ENCODE data around the gene SPACA7. TPM values are rescaled to one million over a fixed set of nuclear protein-coding genes. Genes with fewer than 3 reads are reported as not detected.

The SPACA7 gene
- total RNA-seq, 2 experiments from 2014 or later, result not detected

DNA sequence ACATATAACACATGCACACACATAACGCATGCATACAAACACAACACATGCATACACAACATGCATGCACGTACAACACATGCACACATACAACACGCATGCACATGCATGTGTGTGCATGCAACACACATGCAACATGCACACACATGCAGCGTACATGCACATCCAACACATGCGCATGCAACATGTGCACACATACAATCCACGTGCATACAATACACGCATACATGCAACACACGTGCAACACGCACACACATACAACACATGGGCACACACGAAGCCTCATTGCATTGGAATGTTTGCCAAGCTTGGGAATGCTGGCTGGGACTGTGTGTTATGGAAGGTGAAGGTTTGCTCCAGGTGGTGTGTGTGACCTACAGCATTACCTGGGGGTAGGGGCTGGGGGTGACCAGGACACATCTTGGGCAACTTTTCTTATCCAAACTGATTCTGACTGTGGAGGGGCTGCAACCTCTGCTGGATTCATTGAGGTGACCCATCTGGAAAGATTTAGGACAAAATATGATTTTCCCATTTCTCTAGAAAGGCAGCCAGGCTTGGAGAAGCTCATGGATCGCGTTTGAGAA lies 58.9 kb downstream of the SPACA7 start:
- no peak for ATAC-seq (ENCODE audit: poor library complexity)
- Histone ChIP-seq H3K9me3 (ENCODE audit: control insufficient read depth in 1 of 2, insufficient read depth in 1 of 2, low read length in 2 of 2) (peaks cover 10 to 31% of the 10 kb centered on the region in 2 experiments), H3K27ac (ENCODE audit: low read depth in 1 of 2, low read length in 2 of 2) (no peak overlapping the region), H3K4me1 (ENCODE audit: insufficient read depth, low read length) (no peaks in the 10 kb centered on the region), H3K36me3 (ENCODE audit: insufficient read depth, low read length) (no peaks in the 10 kb centered on the region), H3K4me3 (ENCODE audit: low read length) (no peak overlapping the region), H3K27me3 (ENCODE audit: control insufficient read depth in 1 of 2, insufficient read depth in 2 of 2, low read length in 2 of 2) (no peaks in the 10 kb centered on the region)
- Mint-ChIP-seq H3K27me3 (peaks cover 11% of the 10 kb centered on the region), H3K4me1 (ENCODE audit: low read depth) (no peaks in the 10 kb centered on the region), H3K9me3 (no peaks in the 10 kb centered on the region), H3K4me3 (no peak overlapping the region), H3K36me3 (ENCODE audit: low read depth) (no peaks in the 10 kb centered on the region), H3K27ac (no peak overlapping the region)
- POLR2A ChIA-PET, result no interaction called here
- TF ChIP-seq, protein P1, sequence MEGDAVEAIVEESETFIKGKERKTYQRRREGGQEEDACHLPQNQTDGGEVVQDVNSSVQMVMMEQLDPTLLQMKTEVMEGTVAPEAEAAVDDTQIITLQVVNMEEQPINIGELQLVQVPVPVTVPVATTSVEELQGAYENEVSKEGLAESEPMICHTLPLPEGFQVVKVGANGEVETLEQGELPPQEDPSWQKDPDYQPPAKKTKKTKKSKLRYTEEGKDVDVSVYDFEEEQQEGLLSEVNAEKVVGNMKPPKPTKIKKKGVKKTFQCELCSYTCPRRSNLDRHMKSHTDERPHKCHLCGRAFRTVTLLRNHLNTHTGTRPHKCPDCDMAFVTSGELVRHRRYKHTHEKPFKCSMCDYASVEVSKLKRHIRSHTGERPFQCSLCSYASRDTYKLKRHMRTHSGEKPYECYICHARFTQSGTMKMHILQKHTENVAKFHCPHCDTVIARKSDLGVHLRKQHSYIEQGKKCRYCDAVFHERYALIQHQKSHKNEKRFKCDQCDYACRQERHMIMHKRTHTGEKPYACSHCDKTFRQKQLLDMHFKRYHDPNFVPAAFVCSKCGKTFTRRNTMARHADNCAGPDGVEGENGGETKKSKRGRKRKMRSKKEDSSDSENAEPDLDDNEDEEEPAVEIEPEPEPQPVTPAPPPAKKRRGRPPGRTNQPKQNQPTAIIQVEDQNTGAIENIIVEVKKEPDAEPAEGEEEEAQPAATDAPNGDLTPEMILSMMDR (IDR thresholded peaks at IDR 0.05), result no peak
- intact Hi-C loops (cut with DNase I, micrococcal nuclease), result no loop called here
- no peak for DNase-seq
- CTCF ChIA-PET, result no interaction called here

DNA sequence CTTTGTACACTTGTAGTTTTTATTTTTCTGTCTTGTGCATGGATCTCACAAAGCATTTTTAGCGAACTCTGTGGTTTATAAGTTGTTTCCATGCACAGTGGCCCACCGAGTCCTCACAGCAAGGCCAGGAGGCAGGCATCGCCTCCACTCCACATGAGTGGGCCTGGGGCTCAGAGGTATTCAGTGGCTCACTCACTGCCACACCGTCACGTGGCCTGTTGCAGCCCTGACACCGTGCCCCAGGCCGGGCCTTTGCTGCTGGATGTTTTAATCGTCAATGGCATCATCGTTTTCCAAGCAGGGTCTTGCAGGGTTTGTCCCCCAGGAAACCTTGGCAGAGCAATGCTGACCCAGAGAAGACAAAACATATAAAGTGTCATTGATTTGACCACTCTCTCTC lies 59.8 kb downstream of the SPACA7 start:
- Histone ChIP-seq H3K9me3 (ENCODE audit: control insufficient read depth in 1 of 2, insufficient read depth in 1 of 2, low read length in 2 of 2) (peaks cover 10 to 28% of the 10 kb centered on the region in 2 experiments), H3K4me3 (ENCODE audit: low read length) (no peak overlapping the region), H3K27me3 (ENCODE audit: control insufficient read depth in 1 of 2, insufficient read depth in 2 of 2, low read length in 2 of 2) (no peaks in the 10 kb centered on the region), H3K4me1 (ENCODE audit: insufficient read depth, low read length) (no peaks in the 10 kb centered on the region), H3K36me3 (ENCODE audit: insufficient read depth, low read length) (no peaks in the 10 kb centered on the region), H3K27ac (ENCODE audit: low read depth in 1 of 2, low read length in 2 of 2) (no peak overlapping the region)
- Mint-ChIP-seq H3K9me3 (no peaks in the 10 kb centered on the region), H3K36me3 (ENCODE audit: low read depth) (no peaks in the 10 kb centered on the region), H3K27me3 (peaks cover 17% of the 10 kb centered on the region), H3K4me3 (no peak overlapping the region), H3K4me1 (ENCODE audit: low read depth) (no peaks in the 10 kb centered on the region), H3K27ac (no peak overlapping the region)
- ChIA-PET POLR2A (no interaction called here), CTCF (no interaction called here)
- DNase-seq, result no peak
- intact Hi-C loops (cut with DNase I, micrococcal nuclease), result no loop called here
- no peak for ATAC-seq (ENCODE audit: poor library complexity)
- TF ChIP-seq, protein P1 (IDR thresholded peaks at IDR 0.05), result no peak

DNA sequence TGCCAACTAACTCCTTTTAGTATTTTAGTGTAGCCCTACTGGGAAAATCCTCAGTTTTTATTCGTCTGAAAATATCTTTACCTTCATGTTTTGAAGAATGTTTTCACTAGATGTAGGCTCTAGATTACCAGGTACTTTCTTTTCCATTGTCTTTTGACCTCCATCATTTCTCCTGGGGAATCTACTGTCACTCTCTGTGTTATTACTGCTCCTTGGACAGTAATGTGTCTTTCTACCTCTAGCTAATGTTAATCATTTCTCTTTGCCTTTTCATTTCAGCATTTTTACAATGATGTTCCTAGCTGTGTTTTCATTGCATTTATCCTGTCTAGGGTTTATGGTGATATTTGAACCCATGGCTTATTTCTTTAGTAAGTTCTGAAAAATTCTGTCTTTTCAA lies 61.9 kb downstream of the SPACA7 start:
- Mint-ChIP-seq H3K9me3 (no peaks in the 10 kb centered on the region), H3K4me3 (no peak overlapping the region), H3K36me3 (ENCODE audit: low read depth) (no peaks in the 10 kb centered on the region), H3K27me3 (peaks cover 21% of the 10 kb centered on the region), H3K4me1 (ENCODE audit: low read depth) (no peaks in the 10 kb centered on the region), H3K27ac (no peak overlapping the region)
- DNase-seq, result no peak
- peaks cover 0 to 5% of the 10 kb centered on the region in 2 experiments for H3K27me3 ChIP-seq (ENCODE audit: control insufficient read depth in 1 of 2, insufficient read depth in 2 of 2, low read length in 2 of 2)
- H3K4me3 ChIP-seq (ENCODE audit: low read length), result no peak overlapping the region
- H3K4me1 ChIP-seq (ENCODE audit: insufficient read depth, low read length), result no peaks in the 10 kb centered on the region
- POLR2A ChIA-PET, result no interaction called here
- intact Hi-C loops (cut with DNase I, micrococcal nuclease), result no loop called here
- ATAC-seq (ENCODE audit: poor library complexity), result no peak
- no peak overlapping the region for H3K27ac ChIP-seq (ENCODE audit: low read depth in 1 of 2, low read length in 2 of 2)
- peaks cover 10 to 20% of the 10 kb centered on the region in 2 experiments for H3K9me3 ChIP-seq (ENCODE audit: control insufficient read depth in 1 of 2, insufficient read depth in 1 of 2, low read length in 2 of 2)
- TF ChIP-seq, protein P1 (IDR thresholded peaks at IDR 0.05), result no peak
- H3K36me3 ChIP-seq (ENCODE audit: insufficient read depth, low read length), result no peaks in the 10 kb centered on the region
- CTCF ChIA-PET, result no interaction called here
